Activated CD4-positive, alpha-beta T cell treated with anti-CD3 and anti-CD28 coated beads, Interleukin-2, amount 50 U/mL, for 16 hours (primary cell): ENCODE measurements around the gene OR4E1.
"Not testable (repeated sequence)": the region's sequence is repeated elsewhere in the genome, so short reads cannot be mapped to it uniquely, and the experiment has no call there.

ENCODE experiments used
- DNase-seq: peaks from one replicate; pipeline ENCODE4 v3.0.0-alpha.2; 2020

The OR4E1 gene

DNA sequence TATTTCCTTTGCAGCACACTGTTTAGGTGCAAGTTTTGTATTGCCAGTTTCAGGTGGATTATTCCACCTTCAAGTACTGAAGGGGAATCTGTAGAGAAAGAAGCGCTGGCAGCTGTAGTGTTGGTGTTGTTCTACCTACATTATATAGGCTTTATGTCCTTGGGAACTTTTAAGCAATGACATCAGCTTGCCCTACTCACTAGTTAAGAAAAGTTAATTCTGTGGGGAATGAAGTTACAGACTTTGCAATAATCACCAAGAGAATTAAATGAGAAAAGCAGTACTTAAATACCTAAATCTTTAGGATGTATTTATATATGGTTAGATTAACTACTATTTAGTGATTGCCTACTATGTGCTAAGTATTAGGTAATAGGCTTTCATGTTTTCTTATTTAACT, at the start of gene OR4E1:
TSS of gene OR4E1 (minus strand) at position 101 of the 400 bp plus-strand sequence. CDS start 2,883 bp downstream, outside the sequence.
- no peak for DNase-seq

- DNase-seq = no peak
Observed at GRCh38 chr14:21721504-21721903, 47.9 kb upstream of the OR4E1 start.

GRCh38 chr14:21719841-21720240, 46.2 kb upstream of the OR4E1 start:
- no peak for DNase-seq

DNA sequence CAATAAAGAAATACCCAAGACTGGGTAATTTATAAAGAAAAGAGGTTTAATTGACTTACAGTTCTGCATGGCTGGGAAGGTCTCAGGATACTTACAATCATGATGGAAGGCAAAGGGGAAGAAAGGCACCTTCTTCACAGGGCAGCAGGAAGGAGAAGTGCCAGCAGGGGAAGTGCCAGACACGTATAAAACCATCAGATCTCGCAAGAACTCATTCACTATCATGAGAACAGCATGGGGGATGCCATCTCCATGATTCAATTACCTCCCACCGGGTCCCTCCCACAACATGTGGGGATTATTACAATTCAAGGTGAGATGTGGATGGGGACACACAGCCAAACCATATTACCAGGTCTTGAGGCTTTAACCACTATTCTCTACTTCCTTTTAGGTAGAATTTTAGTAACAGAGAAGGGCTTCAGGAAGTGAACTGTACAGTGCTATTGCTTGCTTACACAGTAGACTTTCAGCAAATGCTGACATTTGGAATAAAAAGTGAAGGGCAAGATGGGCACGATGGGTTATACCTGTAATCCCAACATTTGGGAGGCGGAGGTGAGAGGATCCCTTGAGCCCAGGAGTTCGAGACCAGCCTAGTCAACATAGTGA, 40.8 kb upstream of the OR4E1 start:
- no peak for DNase-seq

- no peak for DNase-seq
Observed at GRCh38 chr14:21712036-21712435, 38.4 kb upstream of the OR4E1 start.

- peak; percentile 39 for DNase-seq
Observed at GRCh38 chr14:21711360-21711961, 37.8 kb upstream of the OR4E1 start.

DNA sequence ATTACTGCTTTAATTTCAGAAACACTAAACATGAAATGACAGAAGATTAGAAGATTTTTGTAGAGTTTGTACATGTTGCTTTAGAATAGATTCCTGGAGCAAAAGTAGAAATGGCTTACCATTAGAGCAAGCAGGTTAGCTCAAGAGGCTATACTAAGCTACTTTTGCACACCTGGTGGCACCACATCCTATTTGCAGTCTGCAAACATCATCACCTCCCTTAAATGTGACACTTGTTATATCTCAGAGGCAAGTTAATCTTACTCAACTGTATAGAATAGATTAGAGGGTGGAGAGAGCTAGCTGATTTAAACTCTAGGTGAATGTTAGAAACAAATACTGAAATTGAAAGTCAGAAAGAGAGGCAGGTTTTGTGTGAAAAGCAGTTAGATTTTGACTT, 30.7 kb upstream of the OR4E1 start:
- no peak for DNase-seq

DNA sequence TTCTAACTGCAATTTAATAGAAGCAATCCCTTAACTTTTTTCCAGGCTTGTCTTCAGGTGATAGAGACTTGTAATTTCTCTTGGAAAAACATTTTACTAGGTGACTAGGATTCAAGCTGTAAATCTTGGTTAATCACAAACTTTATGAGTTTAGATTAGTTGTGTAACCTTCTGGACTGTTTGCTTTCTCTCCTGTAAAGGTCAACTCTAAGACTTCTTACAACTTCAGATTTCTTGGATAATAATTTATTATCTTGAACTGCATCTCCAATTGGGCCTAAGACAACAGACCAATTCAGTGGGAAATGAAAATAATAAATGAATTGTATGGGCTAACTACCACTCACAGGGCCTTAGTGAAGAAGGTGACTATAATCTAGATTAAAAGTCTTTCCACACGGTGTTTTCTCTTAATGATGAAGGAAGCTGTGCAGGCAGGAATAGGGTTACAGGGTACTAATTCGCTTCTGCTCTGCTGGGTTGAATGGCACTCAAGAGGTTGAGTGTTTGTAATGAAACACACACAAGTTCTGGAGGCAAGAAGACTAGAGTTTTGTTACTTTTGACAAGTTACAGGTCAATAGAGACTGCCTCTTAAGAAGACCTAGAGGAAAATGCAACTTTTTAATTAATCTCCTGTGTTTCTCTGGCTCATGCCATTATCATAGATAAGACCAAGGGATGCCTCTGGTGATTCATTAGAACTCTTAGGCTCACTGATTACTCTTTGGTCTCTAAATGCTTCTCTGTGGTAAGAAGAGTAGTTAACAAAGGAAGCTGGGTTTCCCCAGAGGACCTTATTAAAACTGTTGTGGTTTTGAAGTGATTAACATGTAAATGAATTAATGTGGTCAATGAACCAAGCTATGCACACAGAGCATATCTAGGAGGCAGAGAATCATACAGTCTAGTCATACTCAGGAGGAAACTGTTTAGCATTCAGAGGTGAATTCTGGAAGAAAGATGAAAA, 30.0 kb upstream of the OR4E1 start:
- DNase-seq = peak; percentile 40

DNA sequence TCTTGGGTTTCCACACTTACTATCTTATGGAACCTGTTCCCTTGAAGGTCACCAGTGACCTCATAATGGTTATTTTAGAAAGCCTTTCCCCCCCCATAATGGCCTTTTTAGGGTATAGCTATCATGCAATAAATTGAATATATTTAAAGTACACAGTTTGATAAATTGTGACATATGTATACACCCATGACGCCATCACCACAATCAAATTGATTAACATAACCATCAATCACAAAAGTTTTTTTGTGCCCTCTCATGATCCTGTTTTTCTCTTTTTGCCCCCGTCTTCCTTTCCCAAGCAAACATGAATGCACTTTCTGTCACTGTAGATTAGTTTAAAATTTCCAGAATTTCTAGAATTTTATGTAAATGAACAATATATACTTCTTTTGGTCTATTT, 28.7 kb upstream of the OR4E1 start:
- DNase-seq = no peak

DNA sequence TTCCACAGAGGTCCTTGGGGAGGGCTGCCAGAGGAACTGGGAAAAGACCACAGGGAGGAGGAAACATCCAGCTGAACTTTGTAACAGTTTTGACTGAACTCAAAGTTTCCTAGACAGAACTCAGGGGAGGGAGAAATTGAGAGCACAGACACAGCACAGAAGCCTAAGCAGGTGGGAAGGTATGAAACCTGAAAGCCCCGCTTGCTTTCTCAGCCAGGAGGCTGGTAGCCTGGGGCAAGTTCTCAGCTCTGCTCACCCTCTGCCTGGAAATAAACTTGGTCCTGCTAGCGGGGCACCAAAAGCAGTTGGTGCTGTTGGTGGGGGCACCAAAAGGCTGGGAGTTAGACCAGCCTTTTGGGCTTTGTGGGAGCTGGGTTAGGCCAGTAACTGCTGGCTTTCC, 25.9 kb upstream of the OR4E1 start:
- DNase-seq = no peak

GRCh38 chr14:21698538-21698937, 24.9 kb upstream of the OR4E1 start:
- not testable (repeated sequence) for DNase-seq

- DNase-seq = not testable (repeated sequence)
Observed at GRCh38 chr14:21697662-21698061, 24.0 kb upstream of the OR4E1 start.

DNA sequence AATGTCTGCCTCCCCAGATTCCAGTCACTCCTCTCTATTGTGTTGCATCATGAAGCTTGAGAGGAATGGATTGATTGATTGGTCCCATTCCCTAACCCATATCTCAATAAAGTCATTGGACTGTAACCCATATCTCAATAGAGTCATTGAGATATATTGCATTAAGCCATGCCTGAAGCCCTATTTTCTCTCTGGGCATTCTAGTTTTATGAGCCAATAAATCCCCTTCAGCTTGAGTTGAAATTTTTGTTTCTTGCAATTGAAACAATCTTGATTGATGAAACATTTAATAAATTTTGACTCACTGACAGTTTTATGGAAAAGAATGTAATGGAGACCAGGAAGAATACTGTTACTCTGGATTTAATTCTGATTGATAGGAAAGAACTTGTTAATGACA, 20.8 kb upstream of the OR4E1 start:
- no peak for DNase-seq

- no peak for DNase-seq
Observed at GRCh38 chr14:21686468-21686867, 12.8 kb upstream of the OR4E1 start.

GRCh38 chr14:21680072-21680471, 6.5 kb upstream of the OR4E1 start:
- no peak for DNase-seq

GRCh38 chr14:21675566-21675965, 1.9 kb upstream of the OR4E1 start:
- DNase-seq = no peak

DNA sequence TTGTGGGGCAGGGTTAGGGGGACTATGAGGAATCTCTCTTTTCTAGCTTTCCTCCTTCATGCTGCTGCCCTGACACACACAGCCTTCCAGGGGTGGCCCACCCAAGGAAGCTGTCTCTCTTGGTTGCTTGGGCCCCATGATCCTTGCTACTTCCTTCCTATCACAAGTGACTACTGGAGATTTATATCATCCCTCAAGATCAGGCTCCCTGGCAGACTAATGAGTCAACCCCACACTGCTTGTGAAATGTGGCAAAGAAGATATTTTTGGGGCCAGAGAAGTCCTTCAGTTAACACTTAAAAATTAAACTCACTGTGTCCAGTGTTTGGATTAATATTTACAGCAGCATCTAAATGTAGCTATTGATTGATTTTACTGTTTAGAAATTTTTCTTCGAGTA, 1.5 kb downstream of the OR4E1 start:
- no peak for DNase-seq

- no peak for DNase-seq
Observed at GRCh38 chr14:21671371-21671770, 2.2 kb downstream of the OR4E1 start.

DNA sequence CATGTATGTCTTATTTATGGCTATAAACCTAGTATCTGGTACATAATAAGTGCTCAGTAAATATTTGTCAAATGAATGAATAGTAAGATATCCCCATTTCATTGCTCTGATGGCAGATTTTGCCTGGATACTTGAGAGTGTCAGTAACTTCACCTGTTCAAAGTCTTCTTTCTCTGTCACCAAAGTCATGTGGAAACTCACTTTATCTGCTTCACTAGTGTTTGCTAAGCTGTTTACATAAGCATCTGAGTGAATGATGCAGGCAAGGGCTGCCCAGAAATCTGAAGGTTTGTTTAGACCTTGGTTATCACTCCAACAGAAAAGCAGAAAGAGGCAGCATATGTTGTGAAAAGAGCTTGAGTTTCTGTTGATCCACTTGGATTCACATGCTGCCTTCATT, 4.3 kb downstream of the OR4E1 start:
- no peak for DNase-seq

- DNase-seq = no peak
Observed at GRCh38 chr14:21668377-21668776, 5.2 kb downstream of the OR4E1 start.

DNA sequence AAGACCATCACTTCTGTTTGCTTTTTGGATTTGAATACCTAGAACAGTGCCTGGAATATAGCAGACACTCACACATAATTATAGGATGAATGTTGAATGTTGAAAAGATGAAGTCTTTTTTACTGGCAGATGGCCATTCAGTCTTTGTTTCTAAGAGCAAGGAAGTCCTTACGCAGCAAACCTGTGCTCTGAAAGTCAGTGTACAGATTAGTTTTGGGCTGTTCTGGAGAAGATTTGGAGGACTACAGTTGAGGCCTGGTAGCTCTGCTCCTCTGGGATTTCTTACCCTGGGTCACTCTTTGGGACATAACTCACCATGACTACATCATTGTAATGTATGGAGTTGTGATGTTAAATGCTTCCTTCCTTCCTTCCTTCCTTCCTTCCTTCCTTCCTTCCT, 16.6 kb downstream of the OR4E1 start:
- DNase-seq = no peak

- no peak for DNase-seq
Observed at GRCh38 chr14:21654215-21654614, 19.4 kb downstream of the OR4E1 start.

GRCh38 chr14:21653331-21653885, 20.2 kb downstream of the OR4E1 start, which contains the start of gene OR4E2:
OR4E2 (plus strand) TSS chr14:21653835; CDS start chr14:21665083, 11,248 bp downstream.
- DNase-seq = no peak
